CD4-positive, alpha-beta T cell treated with Interleukin-6 at 100 ng/mL for 8 hours (primary cell): Measurements from ENCODE around the gene SLC34A1.
"Not testable (repeated sequence)": the region's sequence is repeated elsewhere in the genome, so short reads cannot be mapped to it uniquely, and the experiment has no call there.

ENCODE experiments used
- DNase-seq: peaks from one replicate; pipeline ENCODE4 v3.0.0-alpha.2; 2020; ENCODE audit warnings: mixed read lengths, low spot score

Gene SLC34A1

DNA sequence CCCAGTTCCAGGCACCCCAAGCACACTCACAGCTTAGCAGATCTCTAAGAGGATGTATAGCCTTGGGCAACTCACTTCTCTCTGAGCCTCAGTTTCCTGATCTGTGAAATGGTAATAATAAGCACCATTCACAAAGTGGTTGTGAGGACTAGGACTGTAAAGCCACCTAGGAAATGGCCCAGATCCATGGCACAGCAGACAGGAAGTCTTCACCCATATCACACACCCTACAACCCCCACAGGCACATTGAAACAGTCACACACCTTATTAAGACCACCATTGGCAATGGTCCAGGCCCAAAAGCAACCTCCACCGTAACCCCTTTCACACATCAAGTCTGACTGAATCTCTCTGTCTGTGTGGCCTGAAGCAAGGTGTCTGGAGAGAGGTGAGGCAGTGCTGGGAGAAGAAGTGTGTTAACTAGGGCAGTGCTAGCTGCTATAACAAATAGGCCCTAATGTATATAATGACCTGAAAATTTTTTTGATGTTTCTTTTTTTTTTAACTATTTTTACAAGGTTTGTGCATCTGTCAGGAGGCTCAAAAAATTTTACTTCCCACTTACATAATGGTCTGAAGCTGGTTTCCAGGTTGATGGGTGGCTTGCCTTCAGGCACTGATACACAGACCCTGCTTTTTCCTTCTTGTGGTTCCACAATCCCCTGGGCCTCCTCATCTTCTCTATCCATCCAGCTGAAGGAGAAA lies 28.9 kb upstream of the SLC34A1 start:
- DNase-seq = no peak

- no peak for DNase-seq
Measured at GRCh38 chr5:177355868-177356168, 28.4 kb upstream of the SLC34A1 start.

- no peak for DNase-seq
Measured at GRCh38 chr5:177356746-177357145, 27.5 kb upstream of the SLC34A1 start.

GRCh38 chr5:177357146-177357458 lies 27.1 kb upstream of the SLC34A1 start:
- no peak for DNase-seq

DNA sequence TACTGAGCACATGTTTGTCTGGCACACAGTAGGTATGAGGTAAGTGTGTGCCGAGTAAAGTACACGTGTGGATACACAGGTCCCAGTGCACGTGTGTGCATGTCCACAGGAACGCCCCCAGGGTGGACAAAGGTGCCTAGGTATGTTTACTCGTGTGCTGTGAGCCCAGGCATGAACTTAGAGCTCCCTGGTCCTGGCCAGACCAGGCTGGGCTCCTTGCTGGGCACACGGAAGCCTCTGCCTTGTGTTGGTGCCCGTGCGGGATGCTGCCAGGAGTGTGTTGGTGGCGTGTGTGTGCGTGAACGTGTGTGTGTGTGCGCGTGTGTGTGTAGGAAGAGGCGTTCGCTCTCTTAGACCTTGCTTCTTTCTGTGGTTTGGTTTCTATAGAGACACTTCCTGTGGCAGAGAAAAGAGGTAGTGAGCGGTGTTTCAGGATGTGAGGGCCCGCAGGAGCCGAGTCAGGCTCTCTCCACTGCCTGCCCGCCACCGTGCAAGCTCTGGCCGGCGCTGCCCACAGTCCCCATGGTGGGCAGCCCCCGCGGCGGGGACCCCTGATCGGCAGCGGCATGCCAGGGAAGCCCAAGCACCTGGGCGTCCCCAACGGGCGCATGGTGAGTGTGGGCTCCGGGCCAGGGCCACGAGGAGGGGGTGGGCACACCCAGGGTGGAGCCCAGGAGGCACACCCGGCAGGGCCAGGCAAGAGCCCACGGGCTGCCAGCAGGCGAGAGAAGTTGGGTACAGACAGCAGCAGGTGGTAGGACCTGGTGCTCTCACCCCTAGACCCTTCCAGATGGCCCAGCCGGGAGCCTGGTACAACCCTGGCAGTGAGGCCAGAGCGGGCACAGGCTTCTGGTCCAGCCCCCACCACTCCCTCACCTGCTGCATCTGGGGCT lies 26.5 kb upstream of the SLC34A1 start, which contains the start of gene RGS14:
Gene RGS14 (plus strand): TSS at position 466 of the 893 bp plus-strand sequence. CDS start 101 bp downstream, at position 567.
- peak; percentile 85 for DNase-seq

DNA sequence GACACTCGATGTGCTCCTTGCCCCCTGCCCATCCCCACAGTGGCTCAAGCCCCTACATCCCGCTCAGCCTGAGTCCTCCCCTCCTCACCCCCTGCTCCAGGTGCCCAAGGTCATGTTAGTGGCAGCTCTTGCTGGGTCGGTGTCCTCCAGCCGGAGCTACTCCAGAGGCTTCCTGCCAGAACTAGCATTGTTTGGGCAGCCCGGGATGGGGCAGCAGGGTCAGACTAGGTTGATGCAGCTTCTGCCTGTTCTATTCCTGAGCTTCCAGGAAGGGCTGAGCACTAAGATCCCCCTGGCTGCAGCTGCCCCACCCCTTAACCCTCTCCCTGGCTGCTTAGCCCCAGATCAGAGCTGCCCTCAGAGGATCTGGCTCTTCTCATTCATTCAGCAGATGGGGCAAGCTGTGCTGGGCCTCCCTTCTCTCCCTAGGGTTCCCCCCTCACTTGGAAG lies 25.8 kb upstream of the SLC34A1 start:
- no peak for DNase-seq

- no peak for DNase-seq
Measured at GRCh38 chr5:177359451-177359851, 24.8 kb upstream of the SLC34A1 start.

GRCh38 chr5:177359860-177360259 lies 24.4 kb upstream of the SLC34A1 start:
- DNase-seq = no peak

DNA sequence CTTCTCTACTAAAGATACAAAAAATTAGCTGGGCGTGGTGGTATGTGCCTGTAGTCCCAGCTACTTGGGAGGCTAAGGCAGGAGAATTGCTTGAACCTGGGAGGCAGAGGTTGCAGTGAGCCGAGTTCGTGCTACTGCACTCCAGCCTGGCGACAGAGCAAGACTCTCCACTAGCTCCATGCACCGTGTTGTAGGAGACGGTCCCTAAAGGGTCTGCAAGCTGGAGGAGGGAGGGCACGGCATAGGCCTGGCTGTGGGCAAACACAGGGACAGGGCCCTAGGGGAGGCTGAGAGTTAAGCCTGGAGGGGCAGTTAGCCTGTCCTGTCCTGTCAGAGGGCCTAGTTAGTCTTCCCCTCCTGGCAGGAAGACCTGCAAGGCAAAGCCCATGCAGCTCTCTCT lies 23.5 kb upstream of the SLC34A1 start:
- not testable (repeated sequence) for DNase-seq

DNA sequence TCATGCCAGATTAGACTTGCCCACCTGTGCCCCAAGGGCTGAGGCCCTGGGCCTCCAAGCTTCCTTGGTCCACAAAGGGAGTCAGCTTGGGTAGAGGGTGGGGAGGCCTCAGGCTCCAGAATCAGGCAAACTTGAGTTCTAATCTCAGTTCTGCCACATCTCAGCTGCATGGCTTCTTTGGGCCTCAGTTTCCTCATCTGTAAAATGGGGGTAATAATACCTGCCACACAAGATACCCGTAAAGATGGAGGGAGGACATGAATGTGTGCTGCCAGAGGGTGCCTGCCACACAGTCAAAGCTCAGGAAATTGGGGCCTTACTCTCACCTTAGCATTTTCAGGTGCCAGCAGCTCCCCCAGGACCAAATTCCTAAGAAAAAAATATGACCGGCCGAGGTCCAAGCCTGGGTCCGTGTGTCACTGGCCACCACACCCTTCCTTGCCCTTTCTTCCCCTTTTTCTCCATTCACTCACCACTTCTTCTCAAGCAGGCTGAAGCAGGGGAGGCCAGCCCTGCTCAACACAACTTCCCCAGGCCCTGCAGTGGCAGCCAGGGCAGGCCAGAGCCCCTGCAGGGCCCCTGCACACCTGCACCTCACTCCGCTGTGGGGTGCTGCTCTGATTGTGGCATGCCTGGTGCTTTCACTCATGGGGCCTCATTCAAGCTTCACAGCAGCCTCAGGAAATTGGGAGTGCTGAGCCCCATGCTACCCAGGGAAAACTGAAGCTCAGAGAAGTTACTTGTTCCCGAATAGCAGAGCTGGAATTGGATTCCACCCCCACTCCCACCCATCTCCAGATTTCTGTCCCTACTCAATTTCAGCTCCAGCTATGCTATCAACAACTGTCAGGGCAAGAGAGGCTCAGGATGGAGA lies 22.6 kb upstream of the SLC34A1 start:
- DNase-seq = no peak

DNA sequence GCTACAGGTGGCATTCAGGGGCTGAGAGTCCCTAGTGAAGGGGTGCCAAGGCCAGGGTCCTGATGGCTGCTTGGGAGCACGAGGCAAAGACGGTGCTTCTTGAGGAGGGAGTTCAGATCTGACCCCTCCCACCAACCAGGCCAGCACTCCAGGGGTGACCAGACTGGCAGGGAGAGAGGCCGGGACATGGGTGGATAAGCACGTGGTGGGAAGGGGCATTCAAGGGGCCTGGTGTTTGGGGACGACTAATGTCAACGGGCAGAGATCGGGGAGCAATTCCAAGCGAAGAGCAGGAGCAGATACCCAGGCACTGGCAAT lies 22.0 kb upstream of the SLC34A1 start:
- DNase-seq = no peak

- DNase-seq = peak; percentile 62
Measured at GRCh38 chr5:177362610-177363507, 21.4 kb upstream of the SLC34A1 start.

DNA sequence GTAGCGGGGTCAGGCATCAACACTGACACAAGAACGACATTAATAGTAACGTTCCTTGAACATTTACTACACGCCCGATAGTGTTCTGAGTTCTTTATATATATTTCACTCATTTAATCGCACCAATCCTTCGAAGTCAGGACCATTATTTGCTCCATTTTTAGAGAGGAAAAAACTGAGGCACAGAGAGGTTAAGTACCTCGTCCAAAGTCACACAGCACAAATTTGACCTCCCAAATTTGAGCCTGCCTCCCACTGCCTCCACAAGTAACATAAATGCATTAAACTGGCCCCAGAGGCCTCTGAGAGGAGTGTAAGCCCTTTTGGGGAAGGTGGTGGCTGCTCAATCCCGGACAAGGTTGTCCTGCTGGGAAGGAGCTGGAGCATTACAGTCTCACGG lies 20.7 kb upstream of the SLC34A1 start:
- no peak for DNase-seq

DNA sequence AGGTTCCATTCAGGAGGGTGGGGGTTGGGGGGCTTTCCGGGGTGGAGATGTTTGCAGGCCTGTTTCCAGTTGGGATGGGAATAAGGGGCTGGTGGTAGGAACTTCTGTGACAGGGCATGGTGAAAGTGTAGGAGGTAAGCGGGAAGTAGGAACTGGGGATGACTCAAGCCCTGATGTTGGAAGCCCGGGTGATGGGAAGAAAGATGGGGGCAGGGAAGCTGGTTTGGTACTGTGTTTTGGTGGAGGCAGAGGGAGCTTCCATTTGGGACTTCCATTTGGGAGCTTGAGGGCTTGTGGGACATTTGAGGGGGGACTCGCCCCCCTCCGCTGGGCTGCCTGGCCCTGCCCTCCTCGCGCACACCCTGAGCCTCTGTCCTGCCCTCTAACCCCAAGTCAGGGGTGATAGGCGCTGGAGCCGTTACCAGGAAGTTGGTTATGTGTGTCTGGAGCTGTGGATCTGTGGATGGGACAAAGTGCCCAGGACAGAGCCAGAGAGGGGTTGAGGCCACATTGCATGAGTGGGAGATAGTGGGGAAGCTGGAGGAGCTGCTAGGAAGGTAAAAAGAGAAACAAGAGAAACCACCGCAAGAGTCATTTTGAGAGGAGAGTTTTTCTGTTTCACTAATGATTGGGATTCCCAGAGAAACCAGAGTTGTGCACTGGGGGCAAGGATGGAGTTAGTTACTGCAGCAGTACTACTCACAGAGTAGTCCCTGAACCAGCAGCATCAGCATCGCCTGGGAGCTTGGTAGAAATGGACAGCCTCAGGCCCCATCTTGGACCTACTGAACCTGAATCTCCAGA lies 19.9 kb upstream of the SLC34A1 start:
- no peak for DNase-seq

- DNase-seq = no peak
Measured at GRCh38 chr5:177365845-177366527, 18.2 kb upstream of the SLC34A1 start.

- DNase-seq = no peak
Measured at GRCh38 chr5:177366528-177367322, 17.5 kb upstream of the SLC34A1 start.

DNA sequence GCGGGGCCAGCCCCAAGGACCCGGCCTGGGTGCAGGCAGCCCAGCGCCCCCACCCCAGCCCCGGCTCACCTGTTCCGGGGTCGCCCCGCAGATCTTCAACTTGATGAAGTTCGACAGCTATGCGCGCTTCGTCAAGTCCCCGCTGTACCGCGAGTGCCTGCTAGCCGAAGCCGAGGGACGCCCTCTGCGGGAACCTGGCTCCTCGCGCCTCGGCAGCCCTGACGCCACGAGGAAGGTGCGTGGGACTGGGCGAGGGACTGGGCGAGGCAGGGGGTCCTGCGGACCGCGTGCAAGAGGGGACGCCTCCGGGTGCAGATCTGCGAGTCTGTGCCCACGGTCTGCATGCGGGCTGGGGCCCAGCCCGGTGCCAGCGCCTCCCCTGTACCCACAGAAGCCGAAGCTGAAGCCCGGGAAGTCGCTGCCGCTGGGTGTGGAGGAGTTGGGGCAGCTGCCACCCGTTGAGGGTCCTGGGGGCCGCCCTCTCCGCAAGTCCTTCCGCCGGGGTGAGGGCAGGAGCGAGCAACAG lies 16.8 kb upstream of the SLC34A1 start:
- DNase-seq = no peak

DNA sequence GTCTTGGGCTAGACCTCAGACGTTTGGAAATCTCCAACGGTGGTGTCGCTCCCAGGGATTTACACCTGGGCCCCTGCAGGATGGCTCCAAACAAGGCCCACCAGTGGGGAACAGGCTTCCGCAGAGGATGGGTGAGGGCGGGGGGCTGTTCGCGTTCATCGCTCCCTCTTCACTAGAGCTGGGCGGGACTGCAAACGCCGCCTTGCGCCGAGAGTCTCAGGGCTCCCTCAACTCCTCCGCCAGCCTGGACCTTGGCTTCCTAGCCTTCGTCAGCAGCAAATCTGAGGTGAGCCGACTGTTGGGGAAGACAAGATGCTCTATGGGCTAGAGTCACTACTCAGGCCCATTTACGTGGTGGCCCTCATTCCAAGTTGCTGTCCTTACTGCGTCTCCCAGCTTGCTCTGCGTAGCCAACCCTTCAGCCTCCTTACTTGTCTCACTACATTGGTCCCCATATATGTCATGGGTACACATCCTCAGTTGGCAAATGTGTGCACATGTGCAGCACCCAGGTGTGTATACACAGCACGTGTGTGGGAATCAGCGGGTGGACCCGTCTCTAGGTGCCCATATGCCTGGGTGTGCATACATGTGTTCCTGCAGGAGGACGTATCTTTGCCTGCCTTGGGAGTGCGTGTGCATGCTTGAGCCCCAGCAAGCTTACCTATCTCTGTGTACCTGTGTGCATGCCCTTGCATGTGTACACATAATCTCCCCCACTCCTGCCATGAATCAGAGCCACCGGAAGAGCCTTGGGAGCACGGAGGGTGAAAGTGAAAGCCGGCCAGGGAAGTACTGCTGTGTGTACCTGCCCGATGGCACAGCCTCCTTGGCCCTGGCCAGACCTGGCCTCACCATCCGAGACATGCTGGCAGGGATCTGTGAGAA lies 16.0 kb upstream of the SLC34A1 start:
- DNase-seq = no peak
